ENCODE data around the gene HIF3A.

DNA sequence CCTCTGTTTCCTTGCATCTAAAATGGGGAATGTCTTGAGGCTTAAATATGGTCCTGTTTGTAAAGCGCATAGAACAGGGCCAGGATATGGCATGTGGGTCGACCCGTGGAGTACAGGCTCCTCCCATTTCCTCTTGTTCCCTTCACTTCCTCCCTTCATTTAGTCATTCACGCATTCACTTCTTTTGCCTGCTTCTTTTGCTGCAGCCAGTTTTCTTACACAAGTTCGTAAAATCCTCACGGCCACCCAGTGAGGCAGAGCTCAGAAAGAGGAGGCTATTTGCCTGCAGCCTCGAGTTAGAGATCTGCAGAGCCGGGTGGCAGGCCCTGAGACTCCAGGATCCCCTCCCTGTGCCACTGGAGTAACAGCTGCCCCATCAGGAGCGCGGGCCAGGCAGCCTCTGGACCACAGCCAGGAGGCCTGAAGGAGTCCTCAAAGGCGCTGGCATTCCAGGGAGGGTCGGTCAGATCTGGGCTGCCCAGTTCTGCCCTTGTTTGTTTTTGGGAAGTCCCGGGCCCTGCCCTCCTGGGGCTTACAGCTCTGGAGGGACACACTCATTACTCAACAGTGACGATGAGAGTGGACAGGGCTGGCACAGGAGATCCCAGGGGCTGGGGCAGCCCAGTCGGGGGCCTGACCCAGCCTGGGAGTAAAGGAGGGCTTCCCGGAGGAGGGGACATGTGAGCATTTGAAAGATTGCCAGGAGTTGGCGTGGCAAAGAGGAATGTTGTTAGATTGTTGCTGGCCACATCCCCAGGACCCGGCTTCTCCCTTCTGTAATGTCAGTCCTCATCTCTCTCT lies 54.6 kb downstream of the HIF3A start:
- TF ChIP-seq CTCF (IDR thresholded peaks at IDR 0.05) = no peak
- TF ChIP-seq POLR2A (IDR thresholded peaks at IDR 0.05) = no peak
